Spinal cord (tissue), 10 donors: ENCODE data around the gene NTRK3. TPM values are rescaled to one million over a fixed set of nuclear protein-coding genes. Genes with fewer than 3 reads are reported as not detected.
A peak's percentile ranks its signal among the peaks of the same experiment; 100 is the strongest.

Source experiments
- DNase-seq, 6 donors: peaks; one replicate each; pipeline versions ENCODE4 v3.0.0 to v3.0.0-alpha.2; 2013 to 2015; ENCODE audit warnings: low spot score in 6 of 6, low read depth in 4 of 6
- H3K27ac ChIP-seq: one replicate; pipeline ENCODE4 v1.5.1; 2013; ENCODE audit warnings: low read depth, low read length, control low read depth
- H3K27me3 ChIP-seq: one replicate; pipeline ENCODE4 v1.6.1; 2013; ENCODE audit warnings: low read length; ENCODE audit not compliant: control insufficient read depth, insufficient read depth
- H3K36me3 ChIP-seq: one replicate; pipeline ENCODE4 v1.6.1; 2013; ENCODE audit warnings: low read length; ENCODE audit not compliant: control insufficient read depth, insufficient read depth
- H3K4me1 ChIP-seq: one replicate; pipeline ENCODE4 v1.6.1; 2013; ENCODE audit warnings: low read length; ENCODE audit not compliant: control insufficient read depth, insufficient read depth
- H3K4me3 ChIP-seq: one replicate; pipeline ENCODE4 v1.5.1; 2013; ENCODE audit warnings: low read depth, low read length, control low read depth
- H3K9me3 ChIP-seq: one replicate; pipeline ENCODE4 v1.6.1; 2013; ENCODE audit warnings: low read length; ENCODE audit not compliant: control insufficient read depth, insufficient read depth
- WGBS: methylation state at CpG from one replicate; pipeline ENCODE4 v1.1.5; 2013; ENCODE audit warnings: missing lambda C conversion rate; ENCODE audit not compliant: insufficient coverage; 5-methylcytosine and 5-hydroxymethylcytosine counted together
- polyA plus RNA-seq, 2 donors: library from polyadenylated mRNA; unstranded; fragments of 120-200 nt; gene quantifications; one replicate each; pipeline ENCODE4 v1.2.1, GENCODE V29; 2013; ENCODE audit not compliant: insufficient read length in 2 of 2
- total RNA-seq, 2 donors: library from RNA; depleted of rRNA in 1 of 2; stranded (reverse); fragments of 120-200 nt in 1 of 2; fragments of >200 nt in 1 of 2; gene quantifications; one replicate each; pipeline versions ENCODE4 v1.2.3 to v1.2.4, GENCODE V29; 2013 to 2014
- donor health status: healthy.

The NTRK3 gene
- total and polyA plus RNA-seq, 4 donors: 49.5 to 68.1 (median 60.9) TPM

GRCh38 chr15:88108991-88109390 lies 147.5 kb downstream of the NTRK3 start:
- DNase-seq: peak in 1 of 6 donors; percentile 64
- 78% methylated on average over 4 of the region's 12 CpGs for WGBS
- no peaks in the 10 kb centered on the region for H3K9me3 ChIP-seq
- no peak overlapping the region for H3K4me3 ChIP-seq
- H3K36me3 ChIP-seq: no peaks in the 10 kb centered on the region
- peaks cover 15% of the 10 kb centered on the region for H3K4me1 ChIP-seq
- H3K27ac ChIP-seq: no peak overlapping the region
- no peaks in the 10 kb centered on the region for H3K27me3 ChIP-seq

DNA sequence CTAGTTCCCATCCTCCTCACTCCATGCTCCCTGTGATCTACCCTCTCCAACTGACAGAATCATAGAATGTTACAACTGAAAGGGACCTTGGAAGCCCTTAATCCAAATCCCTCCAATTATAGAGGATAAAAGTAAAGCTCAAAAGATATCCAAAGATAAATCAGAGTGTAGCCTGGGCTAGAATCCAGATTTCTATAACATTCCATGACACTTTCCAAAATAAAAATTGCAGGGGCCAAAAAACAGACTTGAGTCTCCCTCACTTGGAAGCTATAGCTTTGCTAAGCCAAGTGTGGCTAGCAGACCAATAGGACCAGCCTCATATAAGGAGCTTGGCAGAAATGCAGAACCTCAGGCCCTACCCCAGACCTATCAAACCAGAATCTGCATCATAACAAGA lies 148.1 kb downstream of the NTRK3 start:
- no peaks in the 10 kb centered on the region for H3K27me3 ChIP-seq
- H3K4me3 ChIP-seq: no peak overlapping the region
- no peaks in the 10 kb centered on the region for H3K36me3 ChIP-seq
- H3K27ac ChIP-seq: no peak overlapping the region
- no peaks in the 10 kb centered on the region for H3K9me3 ChIP-seq
- H3K4me1 ChIP-seq: peaks cover 15% of the 10 kb centered on the region
- DNase-seq: peak in 1 of 6 donors; percentile 57

- Histone ChIP-seq H3K27me3 (no peaks in the 10 kb centered on the region), H3K27ac (no peak overlapping the region), H3K9me3 (no peaks in the 10 kb centered on the region), H3K36me3 (no peaks in the 10 kb centered on the region), H3K4me1 (peaks cover 15% of the 10 kb centered on the region), H3K4me3 (no peak overlapping the region)
- 47% methylated on average over 6 of the region's 6 CpGs for WGBS
- DNase-seq: peak in 2 of 6 donors; percentile 45 to 65
These were observed 150.5 kb downstream of the NTRK3 start for GRCh38 chr15:88106074-88106473.

- Histone ChIP-seq H3K27ac (no peak overlapping the region), H3K9me3 (no peaks in the 10 kb centered on the region), H3K36me3 (no peaks in the 10 kb centered on the region), H3K4me1 (peaks cover 12% of the 10 kb centered on the region), H3K4me3 (no peak overlapping the region), H3K27me3 (no peaks in the 10 kb centered on the region)
- 67% methylated on average over 2 of the region's 3 CpGs for WGBS
- DNase-seq: no peak
These were observed 152.2 kb downstream of the NTRK3 start for GRCh38 chr15:88104357-88104756.

- Histone ChIP-seq H3K36me3 (no peaks in the 10 kb centered on the region), H3K4me3 (no peak overlapping the region), H3K27me3 (no peaks in the 10 kb centered on the region), H3K27ac (no peak overlapping the region), H3K4me1 (no peaks in the 10 kb centered on the region), H3K9me3 (no peaks in the 10 kb centered on the region)
- peak in 2 of 6 donors; percentile 59 to 86 for DNase-seq
- no CpG with 5 or more reads among the region's 2 CpGs for WGBS
These were observed 156.4 kb downstream of the NTRK3 start for GRCh38 chr15:88100181-88100580.

GRCh38 chr15:88098361-88098760 lies 158.2 kb downstream of the NTRK3 start:
- DNase-seq: peak in 1 of 6 donors; percentile 50
- 85% methylated on average over 4 of the region's 10 CpGs for WGBS
- H3K27me3 ChIP-seq: no peaks in the 10 kb centered on the region
- no peaks in the 10 kb centered on the region for H3K36me3 ChIP-seq
- H3K4me3 ChIP-seq: no peak overlapping the region
- H3K4me1 ChIP-seq: no peaks in the 10 kb centered on the region
- no peak overlapping the region for H3K27ac ChIP-seq
- H3K9me3 ChIP-seq: no peaks in the 10 kb centered on the region

- H3K36me3 ChIP-seq: no peaks in the 10 kb centered on the region
- no peaks in the 10 kb centered on the region for H3K27me3 ChIP-seq
- H3K4me1 ChIP-seq: peaks cover 16% of the 10 kb centered on the region
- 94% methylated on average over 2 of the region's 3 CpGs for WGBS
- no peak overlapping the region for H3K4me3 ChIP-seq
- no peaks in the 10 kb centered on the region for H3K9me3 ChIP-seq
- DNase-seq: no peak
- H3K27ac ChIP-seq: no peak overlapping the region
These were observed 165.0 kb downstream of the NTRK3 start for GRCh38 chr15:88091444-88092016.

DNA sequence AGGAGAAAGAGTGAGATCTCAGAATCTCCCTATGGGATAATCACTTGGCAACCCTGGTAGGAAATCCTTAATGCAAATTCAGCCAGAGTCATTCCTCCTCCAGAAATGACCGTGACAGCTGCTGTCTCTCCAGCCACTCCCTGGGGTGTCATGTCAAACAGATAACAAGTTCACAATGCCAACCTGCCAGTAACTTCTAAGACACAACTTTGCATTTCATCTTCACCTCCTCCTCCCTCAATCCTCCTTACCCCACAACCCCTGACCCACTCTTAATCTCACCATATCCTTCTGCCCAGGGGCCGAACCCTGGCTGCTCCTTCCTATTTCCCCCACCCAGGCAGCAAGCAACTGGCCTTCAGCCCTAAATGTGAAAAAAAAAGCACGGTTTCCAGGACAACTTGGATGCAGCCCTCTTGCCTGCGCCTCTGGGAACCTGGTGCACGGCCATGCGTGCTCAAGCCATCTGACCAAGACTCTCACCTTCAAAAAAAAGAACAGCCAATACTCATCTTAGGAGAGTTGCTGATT lies 166.0 kb downstream of the NTRK3 start:
- DNase-seq: peak in 2 of 6 donors; percentile 69 to 71
- Histone ChIP-seq H3K36me3 (no peaks in the 10 kb centered on the region), H3K27me3 (no peaks in the 10 kb centered on the region), H3K27ac (no peak overlapping the region), H3K4me3 (no peak overlapping the region), H3K9me3 (no peaks in the 10 kb centered on the region), H3K4me1 (peaks cover 16% of the 10 kb centered on the region)
- WGBS: 27% methylated on average over 6 of the region's 6 CpGs

DNA sequence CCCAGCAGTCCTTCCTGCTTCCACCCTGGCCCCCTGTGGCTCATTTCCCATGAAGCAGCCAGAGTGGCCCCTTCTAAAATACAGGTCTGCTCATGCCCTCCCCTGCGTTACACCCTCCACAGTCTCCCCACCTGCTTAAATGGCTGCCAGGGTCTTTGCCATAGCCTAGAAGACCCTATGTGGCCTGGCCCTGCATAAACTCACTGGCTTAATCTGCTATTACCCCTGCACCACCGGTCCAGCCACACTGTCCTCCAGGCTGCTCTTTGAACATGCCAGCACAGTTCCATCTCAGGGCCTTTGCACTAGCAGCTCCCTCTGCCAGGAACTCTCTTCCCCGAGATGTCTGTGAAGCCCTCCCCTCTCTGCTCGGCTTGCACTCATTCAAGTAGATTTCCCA lies 166.8 kb downstream of the NTRK3 start:
- no peak for DNase-seq
- WGBS: 75% methylated on average over 4 of the region's 4 CpGs
- no peak overlapping the region for H3K27ac ChIP-seq
- no peaks in the 10 kb centered on the region for H3K36me3 ChIP-seq
- H3K4me1 ChIP-seq: peaks cover 18% of the 10 kb centered on the region
- H3K9me3 ChIP-seq: no peaks in the 10 kb centered on the region
- H3K4me3 ChIP-seq: no peak overlapping the region
- no peaks in the 10 kb centered on the region for H3K27me3 ChIP-seq

DNA sequence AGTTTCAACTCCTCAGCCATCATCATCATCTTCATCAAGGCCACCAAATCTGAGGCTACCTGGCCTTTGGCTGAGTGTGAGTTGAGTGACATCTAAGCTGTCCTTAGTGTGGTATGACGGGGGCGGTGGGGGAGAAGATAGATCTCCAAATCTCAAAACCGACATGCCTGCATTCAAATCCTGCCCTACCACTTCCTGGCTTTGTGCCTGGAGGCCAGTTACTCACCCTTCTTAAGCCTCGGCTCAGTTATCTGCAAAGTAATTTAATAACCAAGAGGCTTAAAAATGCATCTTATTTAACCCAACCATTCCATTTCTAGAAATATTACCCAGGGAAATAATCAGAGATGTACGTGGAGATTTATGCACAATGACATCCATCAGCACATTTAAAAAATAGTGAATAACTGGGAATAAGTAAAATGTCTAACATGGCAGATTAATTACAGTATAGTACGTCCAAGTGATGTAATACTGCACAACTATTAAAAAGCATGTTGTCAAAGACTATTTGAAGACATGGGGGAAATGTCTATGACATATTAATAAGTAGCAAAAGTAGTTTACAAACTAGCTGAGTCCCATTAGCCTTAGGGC lies 167.4 kb downstream of the NTRK3 start:
- no peak overlapping the region for H3K4me3 ChIP-seq
- no peaks in the 10 kb centered on the region for H3K36me3 ChIP-seq
- no peaks in the 10 kb centered on the region for H3K27me3 ChIP-seq
- DNase-seq: no peak
- peaks cover 24% of the 10 kb centered on the region for H3K4me1 ChIP-seq
- no peak overlapping the region for H3K27ac ChIP-seq
- H3K9me3 ChIP-seq: no peaks in the 10 kb centered on the region
- WGBS: 100% methylated on average over 1 of the region's 6 CpGs
